Sigmoid colon (tissue), 4 donors: ENCODE data around the gene PRKCZ.

Experiments used
- POLR2A ChIP-seq, 2 donors: fragments of 450-650 bp; IDR thresholded peaks; one replicate each; pipeline ENCODE4 v1.6.1; 2016; ENCODE audit warnings: antibody characterized with exemption in 2 of 2, mild to moderate bottlenecking in 2 of 2, moderate library complexity in 2 of 2
- POLR2AphosphoS5 ChIP-seq, 4 donors: sonication (generic); formaldehyde crosslinking; IDR thresholded peaks; one replicate each; pipeline ENCODE4 v1.6.1; 2017; ENCODE audit warnings: antibody characterized with exemption in 4 of 4

DNA sequence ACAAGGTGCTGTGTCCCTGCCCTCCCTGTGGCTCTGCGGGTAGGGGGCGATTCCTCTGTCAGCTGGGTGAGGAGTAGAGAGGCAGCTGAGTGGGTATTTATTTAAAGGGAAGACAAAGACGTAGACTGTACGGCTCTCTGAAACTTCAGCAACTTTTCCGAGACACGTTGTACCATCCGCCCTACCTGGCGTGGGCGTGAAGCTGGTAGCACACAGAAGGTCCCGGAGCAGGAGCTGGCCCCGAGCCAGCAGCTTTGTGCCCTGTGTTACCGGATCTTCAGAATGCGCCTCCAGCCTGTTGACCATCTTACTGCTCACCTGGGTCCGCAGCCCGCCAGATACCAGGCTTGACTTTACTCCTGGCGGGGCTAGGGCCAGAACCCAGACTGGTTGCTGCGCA, 34.9 kb downstream of the PRKCZ start:
- TF ChIP-seq POLR2AphosphoS5 (IDR thresholded peaks at IDR 0.05) (no peak), POLR2A (IDR thresholded peaks at IDR 0.05) (no peak)
